ENCODE results near the gene PCSK9.

DNA sequence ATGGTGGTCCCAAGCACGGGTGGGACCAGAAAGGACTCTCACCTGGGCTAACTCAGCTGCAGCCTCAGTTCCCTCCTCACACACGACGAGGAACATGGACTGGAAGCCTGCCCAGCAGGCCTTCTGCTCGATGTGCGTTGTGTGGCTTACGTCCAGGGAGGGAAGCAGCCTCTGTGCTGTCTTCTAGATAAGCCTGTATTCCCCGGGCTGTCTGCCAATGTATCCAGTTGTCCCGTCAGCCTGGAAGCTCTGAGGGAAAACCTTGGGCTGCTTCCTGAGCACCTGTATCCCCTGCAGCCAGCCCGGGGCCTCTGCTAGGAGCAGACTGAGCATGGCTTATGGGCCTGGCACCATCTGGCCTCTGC lies 10.5 kb downstream of the PCSK9 start:
- no peak for TF ChIP-seq RNF2 (conservative IDR thresholded peaks at IDR 0.05; ENCODE audit: low read depth)
- TF ChIP-seq ZFP90 (CRISPR knock-in tag; IDR thresholded peaks at IDR 0.05; ENCODE audit: borderline replicate concordance), result no peak
- TF ChIP-seq, protein P1, sequence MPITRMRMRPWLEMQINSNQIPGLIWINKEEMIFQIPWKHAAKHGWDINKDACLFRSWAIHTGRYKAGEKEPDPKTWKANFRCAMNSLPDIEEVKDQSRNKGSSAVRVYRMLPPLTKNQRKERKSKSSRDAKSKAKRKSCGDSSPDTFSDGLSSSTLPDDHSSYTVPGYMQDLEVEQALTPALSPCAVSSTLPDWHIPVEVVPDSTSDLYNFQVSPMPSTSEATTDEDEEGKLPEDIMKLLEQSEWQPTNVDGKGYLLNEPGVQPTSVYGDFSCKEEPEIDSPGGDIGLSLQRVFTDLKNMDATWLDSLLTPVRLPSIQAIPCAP (CRISPR knock-in tag; IDR thresholded peaks at IDR 0.05; ENCODE audit: low read depth), result no peak
- TF ChIP-seq, protein P2, sequence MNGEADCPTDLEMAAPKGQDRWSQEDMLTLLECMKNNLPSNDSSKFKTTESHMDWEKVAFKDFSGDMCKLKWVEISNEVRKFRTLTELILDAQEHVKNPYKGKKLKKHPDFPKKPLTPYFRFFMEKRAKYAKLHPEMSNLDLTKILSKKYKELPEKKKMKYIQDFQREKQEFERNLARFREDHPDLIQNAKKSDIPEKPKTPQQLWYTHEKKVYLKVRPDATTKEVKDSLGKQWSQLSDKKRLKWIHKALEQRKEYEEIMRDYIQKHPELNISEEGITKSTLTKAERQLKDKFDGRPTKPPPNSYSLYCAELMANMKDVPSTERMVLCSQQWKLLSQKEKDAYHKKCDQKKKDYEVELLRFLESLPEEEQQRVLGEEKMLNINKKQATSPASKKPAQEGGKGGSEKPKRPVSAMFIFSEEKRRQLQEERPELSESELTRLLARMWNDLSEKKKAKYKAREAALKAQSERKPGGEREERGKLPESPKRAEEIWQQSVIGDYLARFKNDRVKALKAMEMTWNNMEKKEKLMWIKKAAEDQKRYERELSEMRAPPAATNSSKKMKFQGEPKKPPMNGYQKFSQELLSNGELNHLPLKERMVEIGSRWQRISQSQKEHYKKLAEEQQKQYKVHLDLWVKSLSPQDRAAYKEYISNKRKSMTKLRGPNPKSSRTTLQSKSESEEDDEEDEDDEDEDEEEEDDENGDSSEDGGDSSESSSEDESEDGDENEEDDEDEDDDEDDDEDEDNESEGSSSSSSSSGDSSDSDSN (CRISPR knock-in tag; IDR thresholded peaks at IDR 0.05), result no peak
